Body of pancreas (tissue), 4 donors: ENCODE data around the gene EFNA2. TPM values are rescaled to one million over a fixed set of nuclear protein-coding genes. Genes with fewer than 3 reads are reported as not detected.

ENCODE experiments used
- ATAC-seq: fragments of 150-250 bp; one replicate; pipeline ENCODE4 v1.9.1; 2016
- DNase-seq, 4 donors: peaks; one replicate each; pipeline ENCODE4 v3.0.0-alpha.2; 2019
- H3K27ac ChIP-seq, 4 donors: fragments of 200-600 bp; sonication (generic); 1 replicate in 3 of 4; 2 replicates in 1 of 4; pipeline versions ENCODE4 v1.5.1 to v1.6.1; 2016 to 2019; ENCODE audit warnings: mild to moderate bottlenecking in 1 of 4, mixed read lengths in 1 of 4, moderate library complexity in 1 of 4
- H3K27me3 ChIP-seq, 2 donors: fragments of 200-600 bp; sonication (generic); one replicate each; pipeline ENCODE4 v1.6.0; 2016; ENCODE audit warnings: mild to moderate bottlenecking in 1 of 2
- H3K36me3 ChIP-seq, 2 donors: fragments of 200-600 bp; sonication (generic); replicated peaks in 1 of 2; 2 replicates each; pipeline ENCODE4 v1.5.1; 2016; ENCODE audit warnings: low read depth in 2 of 2; ENCODE audit not compliant: insufficient read depth in 1 of 2
- H3K4me1 ChIP-seq: fragments of 200-600 bp; sonication (generic); one replicate; pipeline ENCODE4 v1.6.0; 2016
- H3K4me3 ChIP-seq, 2 donors: fragments of 200-600 bp; sonication (generic); 1 replicate in 1 of 2; 2 replicates in 1 of 2; pipeline ENCODE4 v1.5.1; 2016 to 2019
- H3K9me3 ChIP-seq, 3 donors: fragments of 200-600 bp; sonication (generic); 1 replicate in 2 of 3; 2 replicates in 1 of 3; pipeline ENCODE4 v1.5.1; 2016
- CTCF ChIP-seq, 7 experiments: fragments of 450-650 bp in 4 of 7; fragments of 200-600 bp in 3 of 7; sonication (generic) in 3 of 7; IDR thresholded peaks; one replicate each; pipeline ENCODE4 v1.5.1; 2016 to 2019; ENCODE audit warnings: antibody characterized with exemption in 7 of 7
- POLR2A ChIP-seq, 3 donors: fragments of 450-650 bp; IDR thresholded peaks; one replicate each; pipeline ENCODE4 v1.6.1; 2016; ENCODE audit warnings: antibody characterized with exemption in 3 of 3, mild to moderate bottlenecking in 2 of 3
- WGBS, 2 donors: methylation state at CpG; one replicate each; pipeline ENCODE4 v1.1.5; 2017; 5-methylcytosine and 5-hydroxymethylcytosine counted together
- intact Hi-C: fragments of 100-400 bp; cut with DNase I; formaldehyde crosslinking; loops from one replicate; pipeline ENCODE4 v1.15.1; 2023
- total RNA-seq, 2 donors: library from RNA; depleted of rRNA; stranded (reverse); fragments of >200 nt; gene quantifications; one replicate each; pipeline ENCODE4 v1.1.0, GENCODE V29; 2016

Gene EFNA2
- total RNA-seq, 2 donors from 2014 or later = not detected

- 1% methylated on average over 63 of the region's 67 CpGs; no CpG with 5 or more reads in 1 of the 2 donors for WGBS, 2 donors
- intact Hi-C loops = no loop called here
These were observed 35.7 kb upstream of the EFNA2 start for GRCh38 chr19:1249990-1250436.

GRCh38 chr19:1250437-1251260 lies 35.0 kb upstream of the EFNA2 start:
- Histone ChIP-seq H3K27ac (peak overlapping the region; percentile 97 to 100 (median 100)), H3K4me1 (peaks cover 70% of the 10 kb centered on the region), H3K27me3 (no peaks in the 10 kb centered on the region), H3K9me3 (no peaks in the 10 kb centered on the region), H3K36me3 (peaks cover 13 to 18% of the 10 kb centered on the region in 2 donors), H3K4me3 (peak overlapping the region; percentile 64 to 91)
- DNase-seq = peak; percentile 65 to 78 (median 70)
- ATAC-seq = no peak
- TF ChIP-seq POLR2A (IDR thresholded peaks at IDR 0.05) (peak in 1 of 3 donors; percentile 9), CTCF (IDR thresholded peaks at IDR 0.05) (no peak)
- 1 to 2% methylated on average over 8 to 71 of the region's 90 CpGs for WGBS, 2 donors
- intact Hi-C loops = no loop called here

More at GRCh38 chr19:1249990-1250436, 35.7 kb upstream of the EFNA2 start:
- peak overlapping the region; percentile 97 to 100 (median 100) for H3K27ac ChIP-seq
- H3K4me1 ChIP-seq = peaks cover 70% of the 10 kb centered on the region
- no peaks in the 10 kb centered on the region for H3K27me3 ChIP-seq
- H3K9me3 ChIP-seq = no peaks in the 10 kb centered on the region
- H3K4me3 ChIP-seq = peak overlapping the region; percentile 91 to 93
- peaks cover 6 to 11% of the 10 kb centered on the region in 2 donors for H3K36me3 ChIP-seq
- TF ChIP-seq CTCF (IDR thresholded peaks at IDR 0.05) = no peak
- TF ChIP-seq POLR2A (IDR thresholded peaks at IDR 0.05) = no peak
- DNase-seq = no peak
- ATAC-seq = no peak

DNA sequence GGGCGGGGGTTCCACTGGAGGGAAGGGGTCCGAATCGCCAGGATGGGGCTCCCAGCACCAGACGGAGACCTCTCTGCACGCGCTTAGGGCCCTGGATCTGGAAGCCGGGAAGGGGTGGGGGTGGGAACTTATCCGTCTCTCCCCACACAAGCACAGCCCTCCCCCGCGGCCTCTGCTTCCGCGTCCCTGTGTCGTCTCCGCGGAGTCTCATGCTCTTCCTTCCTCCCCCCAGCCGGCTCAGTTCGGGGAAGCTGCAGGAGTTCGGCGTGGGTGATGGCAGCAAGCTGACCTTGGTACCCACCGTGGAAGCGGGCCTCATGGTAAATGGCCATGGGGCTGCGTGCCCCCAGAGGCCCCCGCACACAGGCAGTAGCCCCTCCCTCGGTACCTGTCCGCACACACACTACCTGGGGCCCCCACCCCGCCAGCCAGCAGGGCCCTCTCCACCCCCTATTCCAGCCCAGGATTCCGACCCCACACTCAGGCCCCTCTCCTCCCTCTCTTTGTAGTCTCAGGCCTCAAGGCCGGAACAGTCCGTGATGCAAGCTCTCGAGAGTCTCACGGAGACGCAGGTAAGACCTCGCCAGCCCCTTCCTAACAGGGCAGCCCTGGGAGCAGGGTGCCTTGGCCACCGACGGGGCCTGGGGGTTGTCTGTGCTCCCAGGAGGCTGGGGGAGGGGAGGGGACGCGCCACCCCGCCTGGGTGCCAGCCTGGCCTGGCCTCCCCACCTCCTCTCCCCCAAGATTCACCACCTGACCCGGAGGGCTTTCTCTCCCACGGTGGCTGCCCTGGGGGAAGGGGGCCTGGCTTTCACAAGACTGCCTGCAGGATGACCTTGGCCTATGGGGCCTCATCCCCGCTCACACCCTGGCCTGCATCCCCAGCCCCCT lies 34.1 kb upstream of the EFNA2 start:
- Histone ChIP-seq H3K4me3 (peak overlapping the region; percentile 64 to 91), H3K4me1 (peaks cover 68% of the 10 kb centered on the region), H3K27ac (peak overlapping the region; percentile 97 to 100 (median 100)), H3K36me3 (peaks cover 20 to 23% of the 10 kb centered on the region in 2 donors), H3K9me3 (no peaks in the 10 kb centered on the region), H3K27me3 (no peaks in the 10 kb centered on the region)
- DNase-seq = peak; percentile 76 to 90 (median 86)
- intact Hi-C loops = no loop called here
- peak; percentile 47 to 56 (median 51) for TF ChIP-seq POLR2A (IDR thresholded peaks at IDR 0.05)
- TF ChIP-seq CTCF (IDR thresholded peaks at IDR 0.05) = no peak
- 0 to 1% methylated on average over 5 to 40 of the region's 41 CpGs for WGBS, 2 donors
- no peak for ATAC-seq

DNA sequence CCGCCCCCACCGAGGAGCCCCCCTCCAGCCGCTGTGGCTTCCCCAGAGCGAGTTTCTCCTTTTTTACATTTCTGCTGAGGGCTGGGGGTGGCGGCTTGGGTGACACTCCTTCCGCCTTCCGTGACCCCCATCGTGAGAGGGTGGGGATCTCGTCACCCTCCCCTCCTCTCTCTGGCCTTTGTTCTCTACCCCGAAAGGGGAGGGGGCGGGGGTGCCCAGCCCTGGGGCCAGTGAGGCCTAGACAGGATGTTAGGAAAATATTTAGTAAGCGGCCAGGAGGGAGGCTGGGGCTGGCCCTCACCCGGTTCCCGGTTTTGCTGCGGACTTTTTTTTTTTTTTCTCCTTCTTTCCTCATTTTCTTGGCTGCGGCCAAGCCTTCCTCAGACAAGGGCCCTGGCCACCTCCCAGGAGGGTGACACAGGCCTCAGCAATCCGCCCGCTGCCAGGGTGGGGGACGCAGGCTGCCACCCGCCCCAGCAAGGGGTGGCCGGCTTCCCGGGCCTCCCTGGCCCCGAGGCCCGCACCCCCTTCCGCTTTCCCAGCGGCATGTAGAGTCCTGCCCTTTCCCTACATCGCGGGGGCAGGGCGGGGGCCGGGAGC lies 33.4 kb upstream of the EFNA2 start:
- no peaks in the 10 kb centered on the region for H3K27me3 ChIP-seq
- DNase-seq (peak; percentile 94 to 98 (median 96)), ATAC-seq (peak; percentile 49)
- H3K9me3 ChIP-seq = no peaks in the 10 kb centered on the region
- WGBS, 2 donors = 0% methylated on average over 18 to 28 of the region's 30 CpGs
- peaks cover 27 to 28% of the 10 kb centered on the region in 2 donors for H3K36me3 ChIP-seq
- H3K27ac ChIP-seq = peak overlapping the region; percentile 97 to 100 (median 100)
- H3K4me1 ChIP-seq = peaks cover 69% of the 10 kb centered on the region
- TF ChIP-seq POLR2A (IDR thresholded peaks at IDR 0.05) (peak; percentile 21 to 53 (median 39)), CTCF (IDR thresholded peaks at IDR 0.05) (no peak)
- intact Hi-C loops = no loop called here
- H3K4me3 ChIP-seq = no peak overlapping the region
